Epithelial cell of proximal tubule (primary cell): Measurements from ENCODE around the gene FYCO1. TPM values are rescaled to one million over a fixed set of nuclear protein-coding genes. Genes with fewer than 3 reads are reported as not detected.

ENCODE experiments used
- DNase-seq: peaks from one replicate; pipeline ENCODE4 v3.0.0-alpha.2; 2011; ENCODE audit warnings: low read depth
- H3K4me3 ChIP-seq: 2 replicates; pipeline ENCODE4 v1.5.1; 2011; ENCODE audit warnings: low read depth, mild to moderate bottlenecking, low read length
- CTCF ChIP-seq: conservative IDR thresholded peaks from 2 replicates; pipeline ENCODE4 v1.5.1; 2012; ENCODE audit warnings: low read depth, mild to moderate bottlenecking, low read length
- total RNA-seq: library from RNA; depleted of rRNA; stranded (reverse); fragments of >200 nt; gene quantifications from 2 replicates; pipeline ENCODE4 v1.2.3, GENCODE V29; 2015

Gene FYCO1
- total RNA-seq, 1 donor from 2014 or later, result 10.3 TPM

- H3K4me3 ChIP-seq, result no peak overlapping the region
- DNase-seq, result no peak
- TF ChIP-seq CTCF, result no peak
Observed at GRCh38 chr3:45988804-45989203, 6.8 kb downstream of the FYCO1 start.

GRCh38 chr3:45988362-45988761 is 7.3 kb downstream of the FYCO1 start:
- no peak for DNase-seq
- no peak overlapping the region for H3K4me3 ChIP-seq
- TF ChIP-seq CTCF, result no peak

- no peak for DNase-seq
- no peak for TF ChIP-seq CTCF
- no peak overlapping the region for H3K4me3 ChIP-seq
Observed at GRCh38 chr3:45987368-45988291, 8.0 kb downstream of the FYCO1 start.

GRCh38 chr3:45986303-45986982 is 9.2 kb downstream of the FYCO1 start:
- no peak for TF ChIP-seq CTCF
- peak; percentile 38 for DNase-seq

GRCh38 chr3:45985532-45986302 is 9.9 kb downstream of the FYCO1 start:
- H3K4me3 ChIP-seq, result no peak overlapping the region
- DNase-seq, result no peak
- no peak for TF ChIP-seq CTCF

More at GRCh38 chr3:45986303-45986982, 9.2 kb downstream of the FYCO1 start:
- no peak overlapping the region for H3K4me3 ChIP-seq

- H3K4me3 ChIP-seq, result no peak overlapping the region
- TF ChIP-seq CTCF, result no peak
- no peak for DNase-seq
Observed at GRCh38 chr3:45984331-45985312, 11.0 kb downstream of the FYCO1 start.
